HEK293 (cell line): ENCODE measurements around the gene ZBTB5.

Experiments
- ZBTB17 ChIP-seq: fragments of 450-650 bp; formaldehyde crosslinking; IDR thresholded peaks from 2 replicates; pipeline ENCODE4 v1.5.1; 2016; ENCODE audit warnings: missing biosample characterization, missing genetic modification characterization
- ZNF324 ChIP-seq: fragments of 450-650 bp; formaldehyde crosslinking; IDR thresholded peaks from 2 replicates; pipeline ENCODE4 v1.5.1; 2016; ENCODE audit warnings: missing biosample characterization, missing genetic modification characterization
- ZNF423 ChIP-seq: fragments of 450-650 bp; formaldehyde crosslinking; IDR thresholded peaks from 2 replicates; pipeline ENCODE4 v1.5.1; 2016; ENCODE audit warnings: missing biosample characterization, missing genetic modification characterization

DNA sequence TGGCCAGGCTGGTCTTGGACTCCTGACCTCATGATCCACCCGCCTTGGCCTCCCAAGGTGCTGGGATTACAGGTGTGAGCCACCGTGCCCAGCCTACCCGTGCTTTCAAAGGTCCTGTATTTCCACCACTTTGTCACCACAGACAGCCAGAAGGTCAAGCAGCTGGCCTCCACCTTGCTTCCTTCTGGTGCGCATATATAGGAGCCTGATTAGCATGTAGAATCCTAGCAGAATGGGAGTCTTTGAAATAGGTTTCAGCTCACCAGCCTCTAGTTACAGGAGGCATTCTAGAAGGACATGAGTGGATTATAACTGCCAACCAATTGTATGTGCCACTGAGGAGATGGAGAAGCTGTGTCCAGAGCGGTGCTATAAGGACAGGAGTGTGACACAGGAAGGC lies 39.4 kb upstream of the ZBTB5 start:
- TF ChIP-seq ZNF423 (tag by site-specific recombination) (no peak), ZBTB17 (no peak), ZNF324 (tag by site-specific recombination) (no peak)
